Gastroesophageal sphincter (tissue), 4 donors: Measurements from ENCODE around the gene LILRA5. TPM values are rescaled to one million over a fixed set of nuclear protein-coding genes. Genes with fewer than 3 reads are reported as not detected.

Experiments used
- ATAC-seq: fragments of 150-250 bp; one replicate; pipeline ENCODE4 v1.9.1; 2016; ENCODE audit warnings: mild to moderate bottlenecking, moderate library complexity
- H3K27ac ChIP-seq, 4 donors: fragments of 200-600 bp; sonication (generic) in 3 of 4; 1 replicate in 3 of 4; 2 replicates in 1 of 4; pipeline ENCODE4 v1.5.1; 2016 to 2019
- H3K27me3 ChIP-seq: fragments of 200-600 bp; sonication (generic); one replicate; pipeline ENCODE4 v1.5.1; 2019
- H3K36me3 ChIP-seq, 2 donors: fragments of 200-600 bp; sonication (generic); one replicate each; pipeline ENCODE4 v1.5.1; 2019; ENCODE audit warnings: control low read depth in 1 of 2
- H3K4me1 ChIP-seq, 3 donors: fragments of 200-600 bp; sonication (generic); 1 replicate in 2 of 3; 2 replicates in 1 of 3; pipeline ENCODE4 v1.5.1; 2016 to 2019; ENCODE audit warnings: control low read depth in 2 of 3
- H3K4me3 ChIP-seq, 2 donors: fragments of 200-600 bp; sonication (generic); one replicate each; pipeline ENCODE4 v1.5.1; 2019; ENCODE audit warnings: mild to moderate bottlenecking in 1 of 2, moderate library complexity in 1 of 2
- H3K9me3 ChIP-seq, 3 donors: fragments of 200-600 bp; sonication (generic); one replicate each; pipeline ENCODE4 v1.5.1; 2017 to 2019; ENCODE audit warnings: control low read depth in 2 of 3
- EP300 ChIP-seq: sonication (generic); formaldehyde crosslinking; IDR thresholded peaks from one replicate; pipeline ENCODE4 v1.6.1; 2017; ENCODE audit warnings: antibody characterized with exemption, mild to moderate bottlenecking
- POLR2A ChIP-seq, 2 donors: fragments of 450-650 bp; IDR thresholded peaks; one replicate each; pipeline ENCODE4 v1.6.1; 2017; ENCODE audit warnings: antibody characterized with exemption in 2 of 2, mild to moderate bottlenecking in 2 of 2, moderate library complexity in 1 of 2
- POLR2AphosphoS5 ChIP-seq: sonication (generic); formaldehyde crosslinking; IDR thresholded peaks from one replicate; pipeline ENCODE4 v1.6.1; 2017; ENCODE audit warnings: antibody characterized with exemption
- WGBS, 2 donors: methylation state at CpG; one replicate each; pipeline ENCODE4 v1.1.5; 2018; ENCODE audit warnings: low coverage in 1 of 2; 5-methylcytosine and 5-hydroxymethylcytosine counted together
- total RNA-seq, 4 donors: library from RNA; depleted of rRNA; stranded (reverse); fragments of >200 nt; gene quantifications; one replicate each; pipeline ENCODE4 v1.1.0, GENCODE V29; 2016
- TF ChIP-seq, protein P1 (sequence below), 4 experiments: fragments of 200-600 bp in 2 of 4; fragments of 450-650 bp in 2 of 4; sonication (generic) in 1 of 4; IDR thresholded peaks; one replicate each; pipeline ENCODE4 v1.5.1; 2017 to 2019; ENCODE audit warnings: antibody characterized with exemption in 4 of 4, mild to moderate bottlenecking in 2 of 4, moderate library complexity in 2 of 4

Gene LILRA5
- total RNA-seq, 4 donors from 2014 or later: 2.7 to 8.6 (median 2.8) TPM; not detected in 1

GRCh38 chr19:54317965-54318240 lies 4.9 kb upstream of the LILRA5 start:
- no peak overlapping the region for H3K27ac ChIP-seq
- H3K9me3 ChIP-seq: no peaks in the 10 kb centered on the region
- no peaks in the 10 kb centered on the region for H3K36me3 ChIP-seq
- ATAC-seq: no peak
- H3K27me3 ChIP-seq: peaks cover 69% of the 10 kb centered on the region
- no peaks in the 10 kb centered on the region for H3K4me1 ChIP-seq
- no peak overlapping the region for H3K4me3 ChIP-seq
- 79 to 96% methylated on average over 2 to 5 of the region's 9 CpGs for WGBS, 2 donors
- TF ChIP-seq EP300: no peak
- TF ChIP-seq, protein P1, sequence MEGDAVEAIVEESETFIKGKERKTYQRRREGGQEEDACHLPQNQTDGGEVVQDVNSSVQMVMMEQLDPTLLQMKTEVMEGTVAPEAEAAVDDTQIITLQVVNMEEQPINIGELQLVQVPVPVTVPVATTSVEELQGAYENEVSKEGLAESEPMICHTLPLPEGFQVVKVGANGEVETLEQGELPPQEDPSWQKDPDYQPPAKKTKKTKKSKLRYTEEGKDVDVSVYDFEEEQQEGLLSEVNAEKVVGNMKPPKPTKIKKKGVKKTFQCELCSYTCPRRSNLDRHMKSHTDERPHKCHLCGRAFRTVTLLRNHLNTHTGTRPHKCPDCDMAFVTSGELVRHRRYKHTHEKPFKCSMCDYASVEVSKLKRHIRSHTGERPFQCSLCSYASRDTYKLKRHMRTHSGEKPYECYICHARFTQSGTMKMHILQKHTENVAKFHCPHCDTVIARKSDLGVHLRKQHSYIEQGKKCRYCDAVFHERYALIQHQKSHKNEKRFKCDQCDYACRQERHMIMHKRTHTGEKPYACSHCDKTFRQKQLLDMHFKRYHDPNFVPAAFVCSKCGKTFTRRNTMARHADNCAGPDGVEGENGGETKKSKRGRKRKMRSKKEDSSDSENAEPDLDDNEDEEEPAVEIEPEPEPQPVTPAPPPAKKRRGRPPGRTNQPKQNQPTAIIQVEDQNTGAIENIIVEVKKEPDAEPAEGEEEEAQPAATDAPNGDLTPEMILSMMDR (IDR thresholded peaks at IDR 0.05): no peak

DNA sequence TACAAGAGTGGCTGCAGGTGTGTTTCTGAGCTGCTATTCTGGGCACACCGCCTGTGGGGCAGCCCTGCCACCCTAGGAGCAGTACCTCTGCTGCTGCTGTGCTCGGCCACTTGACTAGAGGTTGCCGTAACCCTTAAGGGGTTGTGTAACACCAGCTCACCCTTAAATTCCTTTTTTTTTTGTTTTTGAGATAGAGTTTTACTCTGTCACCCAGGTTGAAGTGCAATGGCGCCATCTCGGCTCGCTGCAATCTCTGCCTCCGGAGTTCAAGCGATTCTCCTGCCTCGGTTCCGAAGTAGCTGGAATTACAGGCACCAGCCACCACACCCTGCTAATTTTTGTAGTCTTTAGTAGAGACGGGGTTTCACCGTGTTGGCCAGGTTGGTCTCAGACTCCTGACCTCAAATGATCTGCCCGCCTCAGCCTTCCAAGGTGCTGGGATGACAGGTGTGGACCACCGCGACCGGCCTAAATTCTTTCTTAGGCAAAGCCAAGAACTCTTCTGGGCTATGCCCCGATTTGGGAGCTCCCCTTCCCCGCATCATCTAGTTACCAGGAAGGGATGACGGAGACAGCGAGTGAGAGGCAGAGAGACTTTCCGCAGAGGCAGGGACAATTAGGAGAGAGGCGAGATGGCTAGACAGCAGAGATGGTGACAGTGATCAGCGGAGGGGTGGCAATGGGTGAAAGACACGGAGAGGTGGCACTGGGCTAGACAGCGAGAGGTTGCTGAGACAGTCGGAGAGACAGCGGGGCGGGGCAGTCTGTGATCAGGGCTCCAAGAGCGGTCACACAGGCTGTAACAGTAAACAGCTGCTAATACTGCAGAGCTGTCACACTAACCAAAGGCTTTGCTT lies 4.4 kb upstream of the LILRA5 start:
- no peak for ATAC-seq
- no peaks in the 10 kb centered on the region for H3K36me3 ChIP-seq
- peaks cover 74% of the 10 kb centered on the region for H3K27me3 ChIP-seq
- H3K4me3 ChIP-seq: no peak overlapping the region
- TF ChIP-seq POLR2AphosphoS5: no peak
- TF ChIP-seq, protein P1 (IDR thresholded peaks at IDR 0.05): no peak
- H3K9me3 ChIP-seq: no peaks in the 10 kb centered on the region
- 56 to 71% methylated on average over 14 to 19 of the region's 29 CpGs for WGBS, 2 donors
- no peak overlapping the region for H3K27ac ChIP-seq
- H3K4me1 ChIP-seq: no peaks in the 10 kb centered on the region

- peaks cover 74% of the 10 kb centered on the region for H3K27me3 ChIP-seq
- TF ChIP-seq POLR2AphosphoS5 (no peak), POLR2A (IDR thresholded peaks at IDR 0.05) (no peak), EP300 (no peak)
- TF ChIP-seq, protein P1 (IDR thresholded peaks at IDR 0.05): no peak
- ATAC-seq: no peak
- H3K27ac ChIP-seq: no peak overlapping the region
- no peak overlapping the region for H3K4me3 ChIP-seq
- H3K4me1 ChIP-seq: no peaks in the 10 kb centered on the region
- H3K36me3 ChIP-seq: no peaks in the 10 kb centered on the region
- H3K9me3 ChIP-seq: no peaks in the 10 kb centered on the region
- 34 to 90% methylated on average over 2 to 6 of the region's 11 CpGs for WGBS, 2 donors
Measured at GRCh38 chr19:54316746-54317107, 3.8 kb upstream of the LILRA5 start.

DNA sequence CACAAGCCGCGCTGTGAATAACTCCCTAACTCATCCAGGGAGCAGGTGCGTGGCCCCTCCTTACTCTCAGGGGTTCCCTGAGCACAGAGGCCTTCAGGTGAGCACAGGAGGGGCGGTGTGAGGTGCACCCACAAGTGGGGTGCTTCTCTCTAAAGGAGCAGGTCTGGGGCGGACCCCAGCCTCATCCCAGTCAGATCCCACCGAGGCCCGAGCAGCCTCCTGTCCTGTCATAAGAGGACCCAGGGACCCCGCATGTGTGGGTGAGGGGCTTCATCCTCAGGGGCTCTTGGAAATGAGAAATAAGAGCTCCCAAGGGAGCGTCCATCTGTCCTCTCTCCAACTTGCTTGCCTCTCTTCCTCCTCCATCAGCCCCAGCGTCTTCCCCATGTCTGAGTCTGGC lies 3.0 kb upstream of the LILRA5 start:
- 77 to 87% methylated on average over 3 to 4 of the region's 10 CpGs for WGBS, 2 donors
- no peaks in the 10 kb centered on the region for H3K36me3 ChIP-seq
- no peaks in the 10 kb centered on the region for H3K4me1 ChIP-seq
- no peak overlapping the region for H3K4me3 ChIP-seq
- ATAC-seq: no peak
- peaks cover 74% of the 10 kb centered on the region for H3K27me3 ChIP-seq
- H3K9me3 ChIP-seq: no peaks in the 10 kb centered on the region
- no peak for TF ChIP-seq POLR2AphosphoS5
- TF ChIP-seq, protein P1 (IDR thresholded peaks at IDR 0.05): no peak
- H3K27ac ChIP-seq: no peak overlapping the region

DNA sequence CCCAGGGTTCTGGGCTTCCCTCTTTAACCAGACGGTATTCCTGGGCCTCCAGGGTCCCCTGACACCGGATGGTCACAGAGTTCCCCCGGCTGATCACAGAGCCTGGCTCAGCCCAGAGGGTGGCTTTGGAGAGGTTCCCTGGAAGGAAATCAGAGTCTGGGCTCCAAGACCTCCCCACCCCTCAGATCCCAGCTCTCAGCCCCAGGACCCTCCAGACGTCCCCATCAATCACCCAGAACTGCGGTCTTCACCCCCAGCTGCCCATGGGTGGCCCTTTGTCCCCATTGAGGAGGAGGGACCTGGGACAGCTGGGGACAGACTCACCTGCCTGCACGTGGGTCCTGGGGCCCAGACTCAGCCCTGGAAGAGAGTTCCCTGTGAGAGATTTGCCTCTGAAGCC lies 955 bp downstream of the LILRA5 start:
- H3K27me3 ChIP-seq: peaks cover 70% of the 10 kb centered on the region
- no peak for ATAC-seq
- TF ChIP-seq EP300 (no peak), POLR2AphosphoS5 (no peak), POLR2A (IDR thresholded peaks at IDR 0.05) (no peak)
- TF ChIP-seq, protein P1 (IDR thresholded peaks at IDR 0.05): no peak
- no CpG with 5 or more reads among the region's 6 CpGs for whole genome bisulfite sequencing, 2 donors
- H3K27ac ChIP-seq: no peak overlapping the region
- no peaks in the 10 kb centered on the region for H3K9me3 ChIP-seq
- H3K4me3 ChIP-seq: no peak overlapping the region
- no peaks in the 10 kb centered on the region for H3K36me3 ChIP-seq
- H3K4me1 ChIP-seq: no peaks in the 10 kb centered on the region
